Prostate gland (tissue), 2 donors: Measurements from ENCODE around the gene TAF11L11.

Experiments used
- CTCF ChIP-seq, 4 experiments: fragments of 200-600 bp in 2 of 4; fragments of 450-650 bp in 2 of 4; sonication (generic) in 2 of 4; IDR thresholded peaks; 1 replicate in 3 of 4; 2 replicates in 1 of 4; pipeline ENCODE4 v1.5.1; 2016 to 2019; ENCODE audit warnings: antibody characterized with exemption in 4 of 4, mild to moderate bottlenecking in 2 of 4, moderate library complexity in 2 of 4
- POLR2A ChIP-seq: fragments of 450-650 bp; IDR thresholded peaks from one replicate; pipeline ENCODE4 v1.6.1; 2016; ENCODE audit warnings: antibody characterized with exemption, mild to moderate bottlenecking
- POLR2AphosphoS5 ChIP-seq: sonication (generic); formaldehyde crosslinking; IDR thresholded peaks from one replicate; pipeline ENCODE4 v1.6.1; 2017; ENCODE audit warnings: antibody characterized with exemption

- TF ChIP-seq POLR2AphosphoS5, result no peak
- no peak for TF ChIP-seq CTCF (IDR thresholded peaks at IDR 0.05)
- TF ChIP-seq POLR2A, result no peak
These were observed 21.7 kb downstream of the TAF11L11 start for GRCh38 chr5:17625686-17626085.
